CD4-positive, alpha-beta T cell treated with Interferon alpha-2 for 1 hour (primary cell): Measurements from ENCODE around the gene OTOS.

Experiments
- DNase-seq, 2 donors: peaks; one replicate each; pipeline ENCODE4 v3.0.0-alpha.2; 2020 to 2022

Gene OTOS

GRCh38 chr2:240149943-240150784 is 9.7 kb upstream of the OTOS start:
- DNase-seq, result peak in 1 of 2 donors; percentile 29

GRCh38 chr2:240147911-240148587 is 7.6 kb upstream of the OTOS start:
- DNase-seq, result no peak

- no peak for DNase-seq
These were observed 6.9 kb upstream of the OTOS start for GRCh38 chr2:240147382-240147781.

GRCh38 chr2:240146627-240147278 is 6.3 kb upstream of the OTOS start:
- no peak for DNase-seq

- DNase-seq, result no peak
These were observed 5.7 kb upstream of the OTOS start for GRCh38 chr2:240146141-240146561.

GRCh38 chr2:240145461-240145860 is 5.0 kb upstream of the OTOS start:
- DNase-seq, result no peak

GRCh38 chr2:240144649-240145261 is 4.3 kb upstream of the OTOS start:
- no peak for DNase-seq

- peak; percentile 68 to 81 for DNase-seq
These were observed 3.6 kb upstream of the OTOS start for GRCh38 chr2:240143801-240144648.

GRCh38 chr2:240143276-240143675 is 2.8 kb upstream of the OTOS start:
- DNase-seq, result no peak

- no peak for DNase-seq
These were observed 2.4 kb upstream of the OTOS start for GRCh38 chr2:240142859-240143258.

- DNase-seq, result no peak
These were observed 1.9 kb upstream of the OTOS start for GRCh38 chr2:240142256-240142775.

GRCh38 chr2:240141736-240142135 is 1.3 kb upstream of the OTOS start:
- DNase-seq, result no peak

GRCh38 chr2:240140920-240141319 is 462 bp upstream of the OTOS start:
- no peak for DNase-seq

GRCh38 chr2:240139666-240140393 is 628 bp downstream of the OTOS start:
- DNase-seq, result no peak

- no peak for DNase-seq
These were observed 1.4 kb downstream of the OTOS start for GRCh38 chr2:240139011-240139441.

GRCh38 chr2:240138254-240138984 is 2.0 kb downstream of the OTOS start:
- DNase-seq, result no peak

- no peak for DNase-seq
These were observed 2.7 kb downstream of the OTOS start for GRCh38 chr2:240137596-240138253.

GRCh38 chr2:240136671-240137292 is 3.7 kb downstream of the OTOS start:
- DNase-seq, result no peak

- DNase-seq, result peak; percentile 85 to 92
These were observed 4.3 kb downstream of the OTOS start, which contains the start of gene COPS9 for GRCh38 chr2:240136013-240136670. TSS of gene COPS9 (minus strand) at chr2:240136305. CDS start at chr2:240136284, 21 bp downstream.
